ENCODE results near the gene PHF21B.
"Not testable (repeated sequence)": the region's sequence is repeated elsewhere in the genome, so short reads cannot be mapped to it uniquely, and the experiment has no call there.

Gene PHF21B

GRCh38 chr22:44906999-44907644, 102.7 kb downstream of the PHF21B start:
- peaks cover 9% of the 10 kb centered on the region for H3K27me3 Mint-ChIP-seq

GRCh38 chr22:44906248-44906936, 103.4 kb downstream of the PHF21B start:
- no peak overlapping the region for H3K27ac Mint-ChIP-seq
- H3K9me3 Mint-ChIP-seq, result peaks cover 18% of the 10 kb centered on the region
- no peaks in the 10 kb centered on the region for H3K4me1 Mint-ChIP-seq
- H3K4me3 Mint-ChIP-seq, result no peak overlapping the region
- no peak for DNase-seq
- no peaks in the 10 kb centered on the region for H3K36me3 Mint-ChIP-seq
- peaks cover 12% of the 10 kb centered on the region for H3K27me3 Mint-ChIP-seq
- CTCF ChIA-PET, result no interaction called here

More at GRCh38 chr22:44906999-44907644, 102.7 kb downstream of the PHF21B start:
- no peak for DNase-seq
- CTCF ChIA-PET, result no interaction called here
- H3K36me3 Mint-ChIP-seq, result no peaks in the 10 kb centered on the region
- H3K27ac Mint-ChIP-seq, result no peak overlapping the region
- no peak overlapping the region for H3K4me3 Mint-ChIP-seq
- H3K4me1 Mint-ChIP-seq, result no peaks in the 10 kb centered on the region
- H3K9me3 Mint-ChIP-seq, result peaks cover 14% of the 10 kb centered on the region

- H3K4me3 Mint-ChIP-seq, H3K36me3 Mint-ChIP-seq, H3K4me1 Mint-ChIP-seq, H3K27ac Mint-ChIP-seq, DNase-seq, CTCF ChIA-PET: not testable (repeated sequence)
- peaks cover 17% of the 10 kb centered on the region for H3K9me3 Mint-ChIP-seq
- peaks cover 12% of the 10 kb centered on the region for H3K27me3 Mint-ChIP-seq
Observed at GRCh38 chr22:44904492-44905152, 105.2 kb downstream of the PHF21B start.

- CTCF ChIA-PET, H3K4me3 Mint-ChIP-seq, H3K27ac Mint-ChIP-seq, DNase-seq, H3K36me3 Mint-ChIP-seq, H3K4me1 Mint-ChIP-seq: not testable (repeated sequence)
- Mint-ChIP-seq H3K27me3 (peaks cover 16% of the 10 kb centered on the region), H3K9me3 (peaks cover 17% of the 10 kb centered on the region)
Observed at GRCh38 chr22:44903164-44903563, 106.6 kb downstream of the PHF21B start.

GRCh38 chr22:44901301-44901700, 108.5 kb downstream of the PHF21B start:
- Mint-ChIP-seq H3K4me3 (no peak overlapping the region), H3K4me1 (no peaks in the 10 kb centered on the region), H3K36me3 (no peaks in the 10 kb centered on the region), H3K27ac (no peak overlapping the region), H3K27me3 (peaks cover 16% of the 10 kb centered on the region), H3K9me3 (peaks cover 17% of the 10 kb centered on the region)
- DNase-seq, result no peak
- CTCF ChIA-PET, result no interaction called here

GRCh38 chr22:44898236-44898635, 111.6 kb downstream of the PHF21B start:
- Mint-ChIP-seq H3K27me3 (peaks cover 12% of the 10 kb centered on the region), H3K4me1 (no peaks in the 10 kb centered on the region), H3K36me3 (no peaks in the 10 kb centered on the region), H3K27ac (no peak overlapping the region), H3K9me3 (peaks cover 17% of the 10 kb centered on the region), H3K4me3 (no peak overlapping the region)
- CTCF ChIA-PET, result no interaction called here
- no peak for DNase-seq

GRCh38 chr22:44895296-44896055, 114.3 kb downstream of the PHF21B start:
- CTCF ChIA-PET, result no interaction called here
- Mint-ChIP-seq H3K36me3 (no peaks in the 10 kb centered on the region), H3K4me1 (no peaks in the 10 kb centered on the region), H3K27me3 (peaks cover 4% of the 10 kb centered on the region), H3K27ac (no peak overlapping the region), H3K4me3 (no peak overlapping the region), H3K9me3 (no peaks in the 10 kb centered on the region)
- DNase-seq, result no peak

- Mint-ChIP-seq H3K4me1 (no peaks in the 10 kb centered on the region), H3K27ac (no peak overlapping the region), H3K27me3 (peaks cover 4% of the 10 kb centered on the region), H3K9me3 (no peaks in the 10 kb centered on the region), H3K36me3 (no peaks in the 10 kb centered on the region), H3K4me3 (no peak overlapping the region)
- CTCF ChIA-PET, result no interaction called here
- DNase-seq, result no peak
Observed at GRCh38 chr22:44894782-44895181, 115.0 kb downstream of the PHF21B start.

- Mint-ChIP-seq H3K4me1 (no peaks in the 10 kb centered on the region), H3K27ac (no peak overlapping the region), H3K4me3 (no peak overlapping the region), H3K27me3 (peaks cover 2% of the 10 kb centered on the region), H3K36me3 (no peaks in the 10 kb centered on the region), H3K9me3 (no peaks in the 10 kb centered on the region)
- CTCF ChIA-PET, result no interaction called here
- no peak for DNase-seq
Observed at GRCh38 chr22:44894321-44894720, 115.5 kb downstream of the PHF21B start.

GRCh38 chr22:44893731-44894080, 116.1 kb downstream of the PHF21B start:
- no peak for DNase-seq
- H3K27ac Mint-ChIP-seq, result no peak overlapping the region
- no peaks in the 10 kb centered on the region for H3K4me1 Mint-ChIP-seq
- H3K27me3 Mint-ChIP-seq, result no peaks in the 10 kb centered on the region
- H3K4me3 Mint-ChIP-seq, result no peak overlapping the region
- H3K36me3 Mint-ChIP-seq, result no peaks in the 10 kb centered on the region
- no peaks in the 10 kb centered on the region for H3K9me3 Mint-ChIP-seq
- CTCF ChIA-PET, result no interaction called here

- no peaks in the 10 kb centered on the region for H3K27me3 Mint-ChIP-seq
- no peaks in the 10 kb centered on the region for H3K36me3 Mint-ChIP-seq
- DNase-seq, result no peak
- H3K4me1 Mint-ChIP-seq, result no peaks in the 10 kb centered on the region
- CTCF ChIA-PET, result no interaction called here
- no peak overlapping the region for H3K4me3 Mint-ChIP-seq
- H3K9me3 Mint-ChIP-seq, result no peaks in the 10 kb centered on the region
- H3K27ac Mint-ChIP-seq, result no peak overlapping the region
Observed at GRCh38 chr22:44892803-44893730, 116.7 kb downstream of the PHF21B start.

GRCh38 chr22:44892243-44892642, 117.6 kb downstream of the PHF21B start:
- Mint-ChIP-seq H3K27ac (no peak overlapping the region), H3K36me3 (no peaks in the 10 kb centered on the region), H3K9me3 (no peaks in the 10 kb centered on the region), H3K4me3 (no peak overlapping the region), H3K27me3 (no peaks in the 10 kb centered on the region), H3K4me1 (no peaks in the 10 kb centered on the region)
- DNase-seq, result no peak
- CTCF ChIA-PET, result no interaction called here

- DNase-seq, result no peak
- CTCF ChIA-PET, result no interaction called here
Observed at GRCh38 chr22:44891791-44892190, 118.0 kb downstream of the PHF21B start.

GRCh38 chr22:44891293-44891747, 118.5 kb downstream of the PHF21B start:
- no peak overlapping the region for H3K27ac Mint-ChIP-seq
- H3K36me3 Mint-ChIP-seq, result no peaks in the 10 kb centered on the region
- H3K9me3 Mint-ChIP-seq, result no peaks in the 10 kb centered on the region
- no peak for DNase-seq
- H3K4me3 Mint-ChIP-seq, result no peak overlapping the region
- no peaks in the 10 kb centered on the region for H3K27me3 Mint-ChIP-seq
- CTCF ChIA-PET, result no interaction called here
- H3K4me1 Mint-ChIP-seq, result no peaks in the 10 kb centered on the region

More at GRCh38 chr22:44891791-44892190, 118.0 kb downstream of the PHF21B start:
- Mint-ChIP-seq H3K4me3 (no peak overlapping the region), H3K9me3 (no peaks in the 10 kb centered on the region), H3K27me3 (no peaks in the 10 kb centered on the region), H3K27ac (no peak overlapping the region), H3K36me3 (no peaks in the 10 kb centered on the region), H3K4me1 (no peaks in the 10 kb centered on the region)

Data from activated naive CD4-positive, alpha-beta T cell treated with anti-CD3 and anti-CD28 coated beads, Interleukin-2, amount 10 ng/mL, durations not matched to agents 7 days and 5 days (primary cell).